ENCODE data around the gene KCNIP3. TPM values are rescaled to one million over a fixed set of nuclear protein-coding genes. Genes with fewer than 3 reads are reported as not detected.

The KCNIP3 gene
- total RNA-seq, 1 experiment from 2014 or later: 19.1 TPM

DNA sequence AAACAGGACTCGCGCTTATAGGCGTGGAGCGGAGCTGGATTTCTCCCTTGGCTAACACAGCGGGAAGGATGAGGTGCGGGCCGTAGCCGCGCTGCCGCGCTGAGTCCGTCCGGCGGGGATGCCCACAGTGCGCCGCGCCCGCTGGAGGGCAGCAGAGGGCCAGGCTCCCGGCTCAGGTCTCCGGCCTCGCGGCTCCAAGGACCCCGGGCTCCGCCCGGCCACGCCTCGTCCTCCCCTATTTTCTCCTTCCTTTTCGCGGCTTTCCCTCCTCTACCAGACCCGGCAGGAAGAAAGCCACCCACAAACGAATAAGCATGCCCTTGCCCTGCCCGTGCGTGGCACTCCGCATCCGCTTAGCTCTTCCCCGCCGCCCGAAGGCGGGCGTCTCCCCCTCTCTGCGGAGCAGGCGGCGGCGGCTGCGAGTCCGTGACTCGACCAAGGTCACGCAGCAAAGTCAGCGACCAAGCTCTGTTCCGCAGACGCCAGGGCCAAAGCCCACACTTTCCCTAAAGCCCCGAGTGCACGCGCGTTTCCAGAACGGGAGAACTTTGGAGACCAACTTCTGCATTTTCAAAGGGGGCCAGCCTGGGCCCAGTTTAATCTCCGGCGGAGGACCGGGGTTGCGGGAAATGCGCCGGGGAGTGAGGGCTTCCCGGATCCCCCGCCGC, 48.5 kb downstream of the KCNIP3 start:
- H3F3A ChIP-seq (ENCODE audit: low read length, unreplicated experiment): no peaks in the 10 kb centered on the region
- intact Hi-C loops (cut with micrococcal nuclease): loop anchor here (1.0 to 5.0 kb wide), 2 partner anchors 22 to 57 kb away; partner anchors contain the start of gene FAHD2A
- no TSS peak for BruUV-seq (replicated peaks)
- POLR2A ChIA-PET (ENCODE audit: unreplicated experiment): interaction anchor here (1.0 kb wide), 1 partner anchor 57 kb away, joined by 3 read pairs; the partner anchor contains the start of gene FAHD2A
- H3K9me3 ChIP-seq (ENCODE audit: low read length): no peaks in the 10 kb centered on the region
- peak overlapping the region; percentile 95 for H2AFZ ChIP-seq (ENCODE audit: low read length)
- H3K36me3 ChIP-seq (ENCODE audit: low read depth, low read length): no peaks in the 10 kb centered on the region
- peak overlapping the region; percentile 83 for H3K27ac ChIP-seq (ENCODE audit: low read length)
- ATAC-seq (peak; percentile 87), DNase-seq (peak; percentile 87)
- peak overlapping the region; percentile 84 for H3K4me3 ChIP-seq (ENCODE audit: low read length)
- H3K9ac ChIP-seq (ENCODE audit: low read length): peak overlapping the region; percentile 90
- TF ChIP-seq EZH2phosphoT487 (IDR thresholded peaks at IDR 0.05; ENCODE audit: borderline replicate concordance, low read length): no peak
- TF ChIP-seq, protein P1, sequence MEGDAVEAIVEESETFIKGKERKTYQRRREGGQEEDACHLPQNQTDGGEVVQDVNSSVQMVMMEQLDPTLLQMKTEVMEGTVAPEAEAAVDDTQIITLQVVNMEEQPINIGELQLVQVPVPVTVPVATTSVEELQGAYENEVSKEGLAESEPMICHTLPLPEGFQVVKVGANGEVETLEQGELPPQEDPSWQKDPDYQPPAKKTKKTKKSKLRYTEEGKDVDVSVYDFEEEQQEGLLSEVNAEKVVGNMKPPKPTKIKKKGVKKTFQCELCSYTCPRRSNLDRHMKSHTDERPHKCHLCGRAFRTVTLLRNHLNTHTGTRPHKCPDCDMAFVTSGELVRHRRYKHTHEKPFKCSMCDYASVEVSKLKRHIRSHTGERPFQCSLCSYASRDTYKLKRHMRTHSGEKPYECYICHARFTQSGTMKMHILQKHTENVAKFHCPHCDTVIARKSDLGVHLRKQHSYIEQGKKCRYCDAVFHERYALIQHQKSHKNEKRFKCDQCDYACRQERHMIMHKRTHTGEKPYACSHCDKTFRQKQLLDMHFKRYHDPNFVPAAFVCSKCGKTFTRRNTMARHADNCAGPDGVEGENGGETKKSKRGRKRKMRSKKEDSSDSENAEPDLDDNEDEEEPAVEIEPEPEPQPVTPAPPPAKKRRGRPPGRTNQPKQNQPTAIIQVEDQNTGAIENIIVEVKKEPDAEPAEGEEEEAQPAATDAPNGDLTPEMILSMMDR (conservative IDR thresholded peaks at IDR 0.05; ENCODE audit: low read depth, low read length): peak; percentile 82
- H3K4me2 ChIP-seq (ENCODE audit: low read length): peak overlapping the region; percentile 95
- no peaks in the 10 kb centered on the region for H3K79me2 ChIP-seq (ENCODE audit: low read length)
- CTCF ChIA-PET: interaction anchor here (0.5 to 1.9 kb wide), 7 partner anchors 9 to 114 kb away, joined by 3 to 9 read pairs (median 5); no protein-coding TSS in a partner anchor
- H3K9me2 ChIP-seq (replicated peaks; ENCODE audit: low read length): no peaks in the 10 kb centered on the region
- H3K4me1 ChIP-seq (ENCODE audit: insufficient read depth, low read length): peaks cover 25% of the 10 kb centered on the region
- H3K27me3 ChIP-seq (ENCODE audit: low read length): no peaks in the 10 kb centered on the region
- no peaks in the 10 kb centered on the region for H4K20me1 ChIP-seq (ENCODE audit: low read length)

DNA sequence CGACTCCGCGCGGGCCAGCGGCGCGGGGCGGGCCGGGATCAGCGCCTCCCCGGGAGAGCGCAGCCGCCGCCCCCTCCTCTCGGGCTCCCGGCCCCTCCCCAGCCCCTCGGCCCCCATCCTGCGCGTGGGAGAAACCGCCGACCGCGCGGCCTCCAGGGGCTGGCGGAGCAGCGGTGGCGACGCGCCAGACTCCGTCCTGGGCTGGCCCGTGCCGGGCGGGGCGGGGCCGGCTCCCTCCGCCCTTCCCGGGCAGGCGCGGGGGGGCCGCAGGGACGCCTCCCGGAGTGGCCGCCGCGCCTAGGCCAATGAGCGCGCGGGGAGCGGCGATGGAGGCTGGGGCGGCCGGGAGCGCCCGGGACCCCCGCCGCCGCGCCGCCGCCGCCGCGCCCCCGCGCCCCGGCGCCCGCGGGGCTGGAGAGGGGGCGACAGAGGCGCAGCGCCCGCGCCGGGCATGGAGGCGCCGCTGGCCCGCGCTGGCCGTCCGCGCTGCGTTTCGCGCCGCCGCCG, 49.1 kb downstream of the KCNIP3 start:
- Histone ChIP-seq H3K9me2 (replicated peaks; ENCODE audit: low read length) (no peaks in the 10 kb centered on the region), H3K36me3 (ENCODE audit: low read depth, low read length) (no peaks in the 10 kb centered on the region), H4K20me1 (ENCODE audit: low read length) (no peaks in the 10 kb centered on the region), H3K4me3 (ENCODE audit: low read length) (peak overlapping the region; percentile 84), H3K27me3 (ENCODE audit: low read length) (no peaks in the 10 kb centered on the region), H3K9ac (ENCODE audit: low read length) (peak overlapping the region; percentile 90), H3K9me3 (ENCODE audit: low read length) (no peaks in the 10 kb centered on the region), H3K4me1 (ENCODE audit: insufficient read depth, low read length) (peaks cover 25% of the 10 kb centered on the region), H3K4me2 (ENCODE audit: low read length) (peak overlapping the region; percentile 95), H3K79me2 (ENCODE audit: low read length) (no peaks in the 10 kb centered on the region), H3F3A (ENCODE audit: low read length, unreplicated experiment) (no peaks in the 10 kb centered on the region), H3K27ac (ENCODE audit: low read length) (peak overlapping the region; percentile 83), H2AFZ (ENCODE audit: low read length) (peak overlapping the region; percentile 95)
- DNase-seq (peak; percentile 75), ATAC-seq (peak; percentile 59)
- ChIA-PET POLR2A (ENCODE audit: unreplicated experiment) (no interaction called here), CTCF (no interaction called here)
- TF ChIP-seq EZH2 (IDR thresholded peaks at IDR 0.05; ENCODE audit: low read length, unreplicated experiment) (no peak), EZH2phosphoT487 (IDR thresholded peaks at IDR 0.05; ENCODE audit: borderline replicate concordance, low read length) (no peak)
- TF ChIP-seq, protein P1 (conservative IDR thresholded peaks at IDR 0.05; ENCODE audit: low read depth, low read length): no peak
- no TSS peak for BruUV-seq (replicated peaks)
- intact Hi-C loops (cut with micrococcal nuclease): loop anchor here (5.0 kb wide), 1 partner anchor 56 kb away; the partner anchor contains the start of gene FAHD2A
